H1 (cell line): ENCODE measurements around the gene OTX2. TPM values are rescaled to one million over a fixed set of nuclear protein-coding genes. Genes with fewer than 3 reads are reported as not detected.

Experiments used
- CTCF ChIA-PET: fragments of 300-600 bp; sonication (Branson Sonifier 250); formaldehyde crosslinking; loops from one replicate; lab custom pipeline; 2021; ENCODE audit not compliant: partially characterized antibody; lab: Charles Lee
- POLR2A ChIA-PET: fragments of 300-600 bp; sonication (Branson Sonifier 250); formaldehyde crosslinking; loops from one replicate; lab custom pipeline; 2021; ENCODE audit warnings: inconsistent platforms; ENCODE audit not compliant: partially characterized antibody; lab: Charles Lee
- DNase-seq, 2 experiments: peaks; one replicate each; pipeline versions ENCODE4 v3.0.0 to v3.0.0-alpha.2; 2010 to 2022; ENCODE audit warnings: low spot score in 2 of 2, low read depth in 1 of 2, mixed read lengths in 1 of 2
- FAIRE-seq: peaks from 2 replicates; lab custom pipeline; 2011; peaks lifted over from hg19 to GRCh38; lab: Jason Lieb, UNC
- H2AFZ ChIP-seq: 2 replicates; pipeline ENCODE4 v1.8.1; 2012; ENCODE audit warnings: low read length, inconsistent platforms
- H2AK5ac ChIP-seq: 2 replicates; pipeline ENCODE4 v1.6.1; 2013; ENCODE audit warnings: low read depth, low read length
- H2BK120ac ChIP-seq: replicated peaks from 2 replicates; pipeline ENCODE3; 2013; ENCODE audit warnings: low read depth, low read length, inconsistent platforms
- H2BK12ac ChIP-seq: 2 replicates; pipeline ENCODE4 v1.6.1; 2013; ENCODE audit warnings: low read depth, low read length
- H2BK15ac ChIP-seq: 2 replicates; pipeline ENCODE4 v1.6.1; 2013; ENCODE audit warnings: low read length
- H2BK20ac ChIP-seq: 2 replicates; pipeline ENCODE4 v1.6.1; 2013; ENCODE audit warnings: low read length
- H2BK5ac ChIP-seq: 2 replicates; pipeline ENCODE4 v1.6.1; 2013; ENCODE audit warnings: low read depth, low read length
- H3K14ac ChIP-seq: 2 replicates; pipeline ENCODE4 v1.6.1; 2013; ENCODE audit warnings: inconsistent platforms; ENCODE audit not compliant: insufficient read length
- H3K18ac ChIP-seq: 2 replicates; pipeline ENCODE4 v1.6.1; 2013; ENCODE audit warnings: low read length; ENCODE audit errors: extremely low read depth
- H3K23ac ChIP-seq: 2 replicates; pipeline ENCODE4 v1.6.1; 2013; ENCODE audit warnings: inconsistent platforms; ENCODE audit not compliant: insufficient read length
- H3K23me2 ChIP-seq: 2 replicates; pipeline ENCODE4 v1.6.1; 2013; ENCODE audit warnings: low read depth, low read length
- H3K27ac ChIP-seq: 2 replicates; pipeline ENCODE4 v1.6.1; 2011; ENCODE audit warnings: low read depth, low read length, inconsistent platforms
- H3K27me3 ChIP-seq, 4 experiments: replicated peaks in 1 of 4; 1 replicate in 1 of 4; 2 replicates in 3 of 4; pipeline versions ENCODE4 v1.6.1 to v1.8.1; 2011 to 2013; ENCODE audit warnings: low read length in 3 of 4, mild to moderate bottlenecking in 3 of 4, inconsistent platforms in 2 of 4, mixed read lengths in 2 of 4, moderate library complexity in 1 of 4; ENCODE audit not compliant: control insufficient read depth in 3 of 4, insufficient read depth in 3 of 4; ENCODE audit errors: extremely low read depth in 1 of 4
- H3K36me3 ChIP-seq, 4 experiments: 2 replicates each; pipeline versions ENCODE4 v1.6.1 to v1.8.1; 2011 to 2013; ENCODE audit warnings: mild to moderate bottlenecking in 4 of 4, low read length in 3 of 4, moderate library complexity in 2 of 4, control low read depth in 1 of 4, inconsistent platforms in 1 of 4; ENCODE audit not compliant: insufficient read depth in 4 of 4, control insufficient read depth in 2 of 4
- H3K4ac ChIP-seq: replicated peaks from 2 replicates; pipeline ENCODE3; 2013; ENCODE audit warnings: low read length, low read depth, mixed read lengths, inconsistent platforms; ENCODE audit not compliant: insufficient read length
- H3K4me1 ChIP-seq, 4 experiments: replicated peaks in 1 of 4; 1 replicate in 1 of 4; 2 replicates in 3 of 4; pipeline versions ENCODE4 v1.6.1 to v1.8.1; 2011 to 2013; ENCODE audit warnings: low read length in 3 of 4, inconsistent platforms in 2 of 4, mixed read lengths in 1 of 4; ENCODE audit not compliant: insufficient read depth in 4 of 4, control insufficient read depth in 3 of 4
- H3K4me2 ChIP-seq, 2 experiments: 2 replicates each; pipeline versions ENCODE4 v1.6.1 to v1.8.1; 2011 to 2013; ENCODE audit warnings: low read depth in 2 of 2, low read length in 2 of 2, control low read depth in 1 of 2, inconsistent platforms in 1 of 2, mild to moderate bottlenecking in 1 of 2; ENCODE audit not compliant: insufficient read depth in 1 of 2
- H3K4me3 ChIP-seq, 4 experiments: fragments of 200-600, 300-600 bp in 1 of 4; sonication (generic), shearing (Covaris generic), sonication (Bioruptor Twin) in 1 of 4; 2 replicates each; pipeline versions ENCODE4 v1.5.1 to v1.8.1; 2011 to 2016; ENCODE audit warnings: low read length in 4 of 4, low read depth in 3 of 4, control low read depth in 2 of 4, inconsistent platforms in 2 of 4, mild to moderate bottlenecking in 2 of 4, mixed read lengths in 1 of 4, moderate library complexity in 1 of 4; ENCODE audit not compliant: insufficient read depth in 2 of 4; ENCODE audit errors: extremely low read depth in 1 of 4
- H3K56ac ChIP-seq: replicated peaks from 2 replicates; pipeline ENCODE3; 2013; ENCODE audit warnings: low read depth, mild to moderate bottlenecking, mixed read lengths, low read length, inconsistent platforms; ENCODE audit not compliant: insufficient read length
- H3K79me1 ChIP-seq: 2 replicates; pipeline ENCODE4 v1.6.1; 2013; ENCODE audit warnings: low read depth, low read length, control low read depth
- H3K79me2 ChIP-seq, 2 experiments: 2 replicates each; pipeline versions ENCODE4 v1.6.1 to v1.8.1; 2012 to 2013; ENCODE audit warnings: low read length in 2 of 2, mild to moderate bottlenecking in 2 of 2, inconsistent platforms in 1 of 2; ENCODE audit not compliant: insufficient read depth in 2 of 2, control insufficient read depth in 1 of 2
- H3K9ac ChIP-seq, 4 experiments: replicated peaks in 1 of 4; 1 replicate in 1 of 4; 2 replicates in 3 of 4; pipeline versions ENCODE4 v1.6.1 to v1.8.1; 2011 to 2013; ENCODE audit warnings: low read depth in 3 of 4, low read length in 3 of 4, control low read depth in 2 of 4, mild to moderate bottlenecking in 2 of 4, moderate library complexity in 2 of 4, inconsistent platforms in 1 of 4; ENCODE audit errors: extremely low read depth in 1 of 4
- H3K9me3 ChIP-seq, 2 experiments: 2 replicates each; pipeline versions ENCODE4 v1.6.1 to v1.8.1; 2012 to 2013; ENCODE audit warnings: mild to moderate bottlenecking in 2 of 2, moderate library complexity in 2 of 2, control low read depth in 1 of 2, inconsistent platforms in 1 of 2, low read depth in 1 of 2, low read length in 1 of 2, mixed read lengths in 1 of 2; ENCODE audit not compliant: insufficient read depth in 2 of 2
- H4K20me1 ChIP-seq, 2 experiments: replicated peaks in 1 of 2; 2 replicates each; pipeline versions ENCODE3 to v1.8.1; 2011 to 2013; ENCODE audit warnings: inconsistent platforms in 2 of 2, low read length in 2 of 2, mild to moderate bottlenecking in 1 of 2; ENCODE audit not compliant: insufficient read depth in 2 of 2, control insufficient read depth in 1 of 2
- H4K5ac ChIP-seq: 2 replicates; pipeline ENCODE4 v1.6.1; 2013; ENCODE audit warnings: low read length, low read depth, mixed read lengths, inconsistent platforms; ENCODE audit not compliant: insufficient read length
- H4K8ac ChIP-seq: 2 replicates; pipeline ENCODE4 v1.8.0; 2013; ENCODE audit warnings: mild to moderate bottlenecking, moderate library complexity, low read length, inconsistent platforms; ENCODE audit not compliant: insufficient read depth; ENCODE audit errors: extremely low read depth
- H4K91ac ChIP-seq: replicated peaks from 2 replicates; pipeline ENCODE3; 2013; ENCODE audit warnings: low read length, mixed read lengths, inconsistent platforms; ENCODE audit not compliant: insufficient read length
- BCL11A ChIP-seq, 2 experiments: IDR thresholded peaks; one replicate each; pipeline ENCODE4 v1.6.1; 2011; ENCODE audit warnings: low read depth in 2 of 2, low read length in 2 of 2, mild to moderate bottlenecking in 2 of 2
- CEBPB ChIP-seq: IDR thresholded peaks from 2 replicates; pipeline ENCODE4 v1.6.1; 2012; ENCODE audit warnings: low read depth, low read length
- CREB1 ChIP-seq: IDR thresholded peaks from 2 replicates; pipeline ENCODE4 v1.6.1; 2012; ENCODE audit warnings: inconsistent platforms
- GTF2F1 ChIP-seq: IDR thresholded peaks from 2 replicates; pipeline ENCODE4 v1.6.1; 2012; ENCODE audit warnings: low read depth, low read length, improper control_type of control experiment, borderline replicate concordance
- JUND ChIP-seq: IDR thresholded peaks from 2 replicates; pipeline ENCODE4 v1.6.1; 2011; ENCODE audit warnings: mild to moderate bottlenecking, improper control_type of control experiment, low read length
- KDM1A ChIP-seq: fragments of 200-600, 300-600 bp; sonication (generic); IDR thresholded peaks from 2 replicates; pipeline ENCODE4 v1.7.1; 2016; ENCODE audit warnings: mild to moderate bottlenecking, low read length, borderline replicate concordance
- KDM4A ChIP-seq: IDR thresholded peaks from one replicate; pipeline ENCODE4 v1.7.1; 2012; ENCODE audit warnings: low read depth, mild to moderate bottlenecking, moderate library complexity, low read length, inconsistent platforms; ENCODE audit not compliant: severe bottlenecking
- SIN3A ChIP-seq, 2 experiments: IDR thresholded peaks in 1 of 2; conservative IDR thresholded peaks in 1 of 2; 2 replicates each; pipeline ENCODE4 v1.6.1; 2011 to 2012; ENCODE audit warnings: low read length in 2 of 2, improper control_type of control experiment in 1 of 2, low read depth in 1 of 2, mild to moderate bottlenecking in 1 of 2
- SRF ChIP-seq: IDR thresholded peaks from 2 replicates; pipeline ENCODE4 v1.6.1; 2011; ENCODE audit warnings: mild to moderate bottlenecking, low read depth, low read length, moderate library complexity
- TCF12 ChIP-seq: IDR thresholded peaks from 2 replicates; pipeline ENCODE4 v1.6.1; 2011; ENCODE audit warnings: low read depth, mild to moderate bottlenecking, low read length
- WGBS, 2 experiments: shearing (Covaris generic) in 1 of 2; methylation state at CpG; one replicate each; pipeline versions ENCODE4 v1.1.6 to v1.1.7; 2013 to 2015; ENCODE audit warnings: low lambda C conversion rate in 2 of 2, mixed read lengths in 2 of 2, inconsistent platforms in 1 of 2, low coverage in 1 of 2, missing lambda C conversion rate in 1 of 2; ENCODE audit not compliant: insufficient replicate concordance in 2 of 2, insufficient coverage in 1 of 2, insufficient read length in 1 of 2; ENCODE audit errors: extremely low coverage in 1 of 2, missing lambda C conversion rate in 1 of 2; 5-methylcytosine and 5-hydroxymethylcytosine counted together
- polyA plus RNA-seq, 7 experiments: library from polyadenylated mRNA; depleted of rRNA in 3 of 7; stranded (reverse) in 5 of 7; unstranded in 2 of 7; fragments of >200 nt in 5 of 7; fragments of 200-250 nt in 2 of 7; gene quantifications; 1 replicate in 5 of 7; 2 replicates in 1 of 7; 4 replicates in 1 of 7; pipeline versions ENCODE4 v1.2.1 to v1.2.3, GENCODE V29; 2011 to 2013; ENCODE audit warnings: missing spikeins in 2 of 7, mixed read lengths in 2 of 7
- total RNA-seq: library from RNA; stranded (reverse); fragmentation: NEBNext Ultra II Directional; extraction: Animal tissue kit (Norgen Biotek cat#: 25700); gene quantifications from 2 replicates; pipeline ENCODE4 v1.2.1, GENCODE V29; 2021

OTX2 gene
- total and polyA plus RNA-seq, 2 of the 8 experiments (the other 6 are each of a cell fraction or from before 2014, with no cell fraction given) = 33.9 to 155 TPM

DNA sequence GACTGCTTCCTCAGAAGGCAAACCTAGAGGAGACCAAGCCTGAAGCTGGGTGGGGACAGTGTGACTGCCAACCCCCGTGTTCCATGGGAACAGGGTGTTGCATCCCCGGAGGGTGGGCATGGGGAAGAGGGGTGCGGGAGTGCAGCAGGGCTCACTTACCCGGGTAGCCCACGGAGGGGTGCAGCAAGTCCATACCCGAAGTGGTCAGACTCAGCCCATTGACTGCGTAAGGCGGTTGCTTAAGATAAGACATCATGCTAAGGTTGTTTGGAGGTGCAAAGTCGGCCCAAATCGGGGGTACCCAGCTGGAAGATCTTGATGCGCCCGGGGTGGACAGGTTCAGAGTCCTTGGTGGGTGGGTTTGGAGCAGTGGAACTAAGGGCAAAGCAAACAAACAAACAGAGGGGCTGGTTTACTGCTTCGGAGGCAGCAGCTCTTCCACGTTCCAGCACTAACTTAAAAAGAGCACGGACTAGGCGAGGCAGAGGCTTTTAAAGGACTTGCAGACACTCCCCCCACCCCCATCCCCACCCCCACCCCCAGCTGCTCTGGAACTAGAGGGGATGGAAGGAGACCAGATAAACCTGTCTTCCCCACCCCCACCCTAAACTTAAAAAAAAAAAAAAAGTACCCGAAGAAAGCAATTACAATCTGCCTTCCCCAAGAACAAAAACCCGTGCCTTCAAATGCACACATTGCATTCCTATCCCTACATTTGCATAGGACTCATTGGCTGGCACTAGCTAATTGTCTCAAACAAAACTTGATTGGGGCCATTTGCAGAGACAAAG is 4.9 kb downstream of the OTX2 start:
- Histone ChIP-seq H4K91ac (peak overlapping the region; percentile 91), H2BK120ac (peak overlapping the region; percentile 56), H2BK20ac (peak overlapping the region; percentile 97), H3K9me3 (no peaks in the 10 kb centered on the region), H2BK5ac (peak overlapping the region; percentile 89; the same call in 1 of the 2 replicates), H3K18ac (peak overlapping the region; percentile 89), H3K27ac (peak overlapping the region; percentile 76; the same call in 1 of the 2 replicates), H3K4ac (peak overlapping the region; percentile 33), H4K5ac (peak overlapping the region; percentile 46), H3K4me1 (peaks cover 4 to 26% (median 23%) of the 10 kb centered on the region in 4 experiments; a peak in 6 of 7 replicates), H3K79me2 (peaks cover 22 to 69% of the 10 kb centered on the region in 2 experiments), H3K56ac (peak overlapping the region; percentile 63), H2AK5ac (peak overlapping the region; percentile 2; the same call in 1 of the 2 replicates), H3K27me3 (peaks cover 8 to 45% (median 31%) of the 10 kb centered on the region in 4 experiments), H4K20me1 (peaks cover 15 to 28% of the 10 kb centered on the region in 2 experiments), H3K4me3 (peak overlapping the region; percentile 83 to 97 (median 88)), H3K4me2 (peak overlapping the region; percentile 87 to 91), H3K23ac (no peak overlapping the region), H3K79me1 (peaks cover 8% of the 10 kb centered on the region; the same call in 1 of the 2 replicates), H2AFZ (no peak overlapping the region), H4K8ac (peak overlapping the region; percentile 53; the same call in 1 of the 2 replicates), H3K9ac (peak overlapping the region; percentile 55 to 79 (median 75)), H3K23me2 (peaks cover 31% of the 10 kb centered on the region), H2BK12ac (peak overlapping the region; percentile 96), H3K36me3 (peaks cover 28 to 51% (median 35%) of the 10 kb centered on the region in 4 experiments), H3K14ac (no peak overlapping the region), H2BK15ac (peak overlapping the region; percentile 24; the same call in 1 of the 2 replicates)
- ChIA-PET POLR2A (interaction anchor here (0.9 to 8.7 kb wide), 25 partner anchors 7 to 224 kb away, joined by 3 to 71 read pairs (median 4); no protein-coding TSS in a partner anchor), CTCF (interaction anchor here (0.7 to 1.5 kb wide), 6 partner anchors 10 to 464 kb away, joined by 3 to 5 read pairs (median 4); no protein-coding TSS in a partner anchor)
- FAIRE-seq (no peak), DNase-seq (peak in 1 of 2 experiments; percentile 75)
- WGBS, 2 experiments = 1% methylated on average over 18 of the region's 18 CpGs; no CpG with 5 or more reads in 1 of the 2 experiments
- no peak for TF ChIP-seq CREB1
- TF ChIP-seq JUND = no peak
- TF ChIP-seq BCL11A (IDR thresholded peaks at IDR 0.05; ENCODE audit: low read depth in 2 of 2, low read length in 2 of 2) = peak; percentile 58 to 86
- TF ChIP-seq GTF2F1 = peak; percentile 91
- TF ChIP-seq CEBPB = 0 out of 2 replicates have a peak, but pooled peaks have one; percentile 27
- no peak for TF ChIP-seq KDM1A
- TF ChIP-seq TCF12 = 0 out of 2 replicates have a peak, but pooled peaks have one; percentile 38
- no peak for TF ChIP-seq KDM4A
- 0 out of 4 replicates have a peak, but pooled peaks of 1 of the 2 experiments have one; percentile 44 for TF ChIP-seq SIN3A (conservative IDR thresholded peaks at IDR 0.05 in 1 of 2, IDR thresholded peaks at IDR 0.05 in 1 of 2; ENCODE audit: low read depth in 1 of 2, low read length in 2 of 2)
- no peak for TF ChIP-seq SRF
